GM23338 (cell line): ENCODE results near the gene KIF19. TPM values are rescaled to one million over a fixed set of nuclear protein-coding genes. Genes with fewer than 3 reads are reported as not detected.

Source experiments
- ATAC-seq: fragments of 200-7000 bp; cut with Tn5 transposase; 3 replicates; pipeline ENCODE4 v1.9.1; 2020
- DNase-seq: peaks from one replicate; pipeline ENCODE4 v3.0.0-alpha.2; 2015; ENCODE audit warnings: low spot score
- H2AFZ ChIP-seq: fragments of 200-600 bp; sonication (generic); 2 replicates; pipeline ENCODE4 v1.8.0; 2016; ENCODE audit warnings: antibody characterized with exemption, mild to moderate bottlenecking, moderate library complexity
- H3F3A ChIP-seq: fragments of 200-600 bp; sonication (generic); replicated peaks from 2 replicates; pipeline ENCODE4 v1.8.0; 2017; ENCODE audit warnings: antibody characterized with exemption, mixed run types, low read depth
- H3K27ac ChIP-seq: fragments of 200-600 bp; sonication (generic); 2 replicates; pipeline ENCODE4 v1.6.1; 2016; ENCODE audit warnings: low read depth
- H3K27me3 ChIP-seq: fragments of 200-600 bp; sonication (generic); 2 replicates; pipeline ENCODE4 v1.8.0; 2016; ENCODE audit warnings: mild to moderate bottlenecking, mixed run types, moderate library complexity; ENCODE audit not compliant: insufficient read depth
- H3K36me3 ChIP-seq: fragments of 200-600 bp; sonication (generic); 2 replicates; pipeline ENCODE4 v1.8.0; 2016; ENCODE audit warnings: mild to moderate bottlenecking; ENCODE audit not compliant: insufficient read depth
- H3K4me1 ChIP-seq: fragments of 200-600 bp; sonication (generic); 2 replicates; pipeline ENCODE4 v1.8.0; 2016; ENCODE audit warnings: mild to moderate bottlenecking, moderate library complexity; ENCODE audit not compliant: insufficient read depth
- H3K4me2 ChIP-seq: fragments of 200-600 bp; sonication (generic); 2 replicates; pipeline ENCODE4 v1.7.1; 2017; ENCODE audit warnings: mixed run types
- H3K4me3 ChIP-seq: fragments of 200-600 bp; sonication (generic); 2 replicates; pipeline ENCODE4 v1.6.1; 2016; ENCODE audit warnings: mixed run types
- H3K79me2 ChIP-seq: fragments of 200-600 bp; sonication (generic); replicated peaks from 2 replicates; pipeline ENCODE4 v1.8.0; 2017; ENCODE audit warnings: mild to moderate bottlenecking; ENCODE audit not compliant: insufficient read depth
- H3K9me2 ChIP-seq: fragments of 200-600 bp; sonication (generic); 2 replicates; pipeline ENCODE4 v1.8.0; 2017; ENCODE audit not compliant: insufficient read depth
- H4K20me1 ChIP-seq: fragments of 200-600 bp; sonication (generic); replicated peaks from 2 replicates; pipeline ENCODE4 v1.8.0; 2017; ENCODE audit warnings: mild to moderate bottlenecking; ENCODE audit not compliant: insufficient read depth
- H3K27ac Mint-ChIP-seq: 2 replicates; pipeline ENCODE4 v1.8.0; 2020; ENCODE audit warnings: inconsistent platforms, mild to moderate bottlenecking, moderate library complexity, mixed read lengths
- H3K27me3 Mint-ChIP-seq: 3 replicates; pipeline ENCODE4 v1.8.0; 2022; ENCODE audit warnings: low read depth, mild to moderate bottlenecking, moderate library complexity, mixed read lengths, inconsistent platforms; ENCODE audit not compliant: insufficient read depth, poor library complexity
- H3K36me3 Mint-ChIP-seq: 3 replicates; pipeline ENCODE4 v1.8.0; 2021; ENCODE audit warnings: low read depth, mild to moderate bottlenecking, inconsistent platforms, moderate library complexity, mixed read lengths
- H3K4me1 Mint-ChIP-seq: 3 replicates; pipeline ENCODE4 v1.8.0; 2020; ENCODE audit warnings: mild to moderate bottlenecking, inconsistent platforms, mixed read lengths
- H3K4me3 Mint-ChIP-seq: 3 replicates; pipeline ENCODE4 v1.8.0; 2021; ENCODE audit warnings: moderate library complexity, mild to moderate bottlenecking, inconsistent platforms, mixed read lengths
- H3K9me3 Mint-ChIP-seq: 3 replicates; pipeline ENCODE4 v1.8.0; 2020; ENCODE audit warnings: moderate library complexity, mild to moderate bottlenecking, inconsistent platforms, mixed read lengths
- CREB1 ChIP-seq: fragments of 250-450 bp; sonication (Bioruptor Pico); IDR thresholded peaks from 2 replicates; pipeline ENCODE4 v1.5.0; 2020; ENCODE audit warnings: low read depth, mild to moderate bottlenecking, moderate library complexity
- CTCF ChIP-seq, 2 experiments: fragments of 200-600 bp in 1 of 2; sonication (generic) in 1 of 2; conservative IDR thresholded peaks; 2 replicates each; pipeline versions ENCODE4 v1.5.1 to v1.6.1; 2016 to 2017; ENCODE audit warnings: antibody characterized with exemption in 2 of 2, low read depth in 2 of 2, mild to moderate bottlenecking in 2 of 2, moderate library complexity in 1 of 2
- EZH2phosphoT487 ChIP-seq: fragments of 200-600 bp; sonication (generic); IDR thresholded peaks from one replicate; pipeline ENCODE4 v1.8.1; 2018; ENCODE audit warnings: antibody characterized with exemption; ENCODE audit not compliant: unreplicated experiment
- JUNB ChIP-seq: IDR thresholded peaks from one replicate; pipeline ENCODE4 v1.6.1; 2016; ENCODE audit warnings: antibody characterized with exemption; ENCODE audit not compliant: unreplicated experiment
- NANOG ChIP-seq: IDR thresholded peaks from 2 replicates; pipeline ENCODE4 v1.6.1; 2016; ENCODE audit warnings: antibody characterized with exemption, borderline replicate concordance
- REST ChIP-seq: IDR thresholded peaks from one replicate; pipeline ENCODE4 v1.6.1; 2018; ENCODE audit warnings: antibody characterized with exemption; ENCODE audit not compliant: unreplicated experiment
- STAT1 ChIP-seq: IDR thresholded peaks from one replicate; pipeline ENCODE4 v1.6.1; 2016; ENCODE audit warnings: antibody characterized with exemption; ENCODE audit not compliant: unreplicated experiment
- ZNF114 ChIP-seq: fragments of 250-450 bp; sonication (Bioruptor Pico); IDR thresholded peaks from 2 replicates; pipeline ENCODE4 v1.5.0; 2020; ENCODE audit warnings: mild to moderate bottlenecking, moderate library complexity
- ZNF331 ChIP-seq: fragments of 250-450 bp; sonication (Bioruptor Pico); IDR thresholded peaks from 2 replicates; pipeline ENCODE4 v1.5.0; 2020; ENCODE audit warnings: low read depth, mild to moderate bottlenecking, moderate library complexity
- ZNF462 ChIP-seq: fragments of 250-450 bp; sonication (Bioruptor Pico); IDR thresholded peaks from 2 replicates; pipeline ENCODE4 v1.5.0; 2020; ENCODE audit warnings: mild to moderate bottlenecking, moderate library complexity
- polyA plus RNA-seq: library from polyadenylated mRNA; unstranded; fragments of >200 nt; fragmentation: Nextera tagmentation; extraction: Ambion mirVana; gene quantifications from 2 replicates; pipeline ENCODE4 v1.2.1, GENCODE V29; 2016
- total RNA-seq: library from RNA; depleted of rRNA; stranded (reverse); fragments of >200 nt; shearing (Covaris generic); gene quantifications from 2 replicates; pipeline ENCODE4 v1.2.3, GENCODE V29; 2014

The KIF19 gene
- total and polyA plus RNA-seq, 2 experiments from 2014 or later, result 0.35 to 0.36 TPM

GRCh38 chr17:74342224-74342623, 16.2 kb downstream of the KIF19 start:
- Histone ChIP-seq H3K9me2 (no peaks in the 10 kb centered on the region), H2AFZ (no peak overlapping the region)

More at GRCh38 chr17:74342224-74342623, 16.2 kb downstream of the KIF19 start:
- Histone ChIP-seq H3K4me2 (no peak overlapping the region), H3K27ac (no peak overlapping the region), H3K27me3 (no peaks in the 10 kb centered on the region), H3K4me3 (no peak overlapping the region), H3K4me1 (no peaks in the 10 kb centered on the region), H3F3A (no peaks in the 10 kb centered on the region), H3K79me2 (no peaks in the 10 kb centered on the region), H4K20me1 (no peaks in the 10 kb centered on the region), H3K36me3 (no peaks in the 10 kb centered on the region)
- Mint-ChIP-seq H3K27ac (no peak overlapping the region), H3K9me3 (no peaks in the 10 kb centered on the region), H3K27me3 (peaks cover 7% of the 10 kb centered on the region), H3K4me3 (no peak overlapping the region), H3K36me3 (no peaks in the 10 kb centered on the region), H3K4me1 (peaks cover 7% of the 10 kb centered on the region; the same call in 2 of the 3 replicates)
- no peak for TF ChIP-seq EZH2phosphoT487
- TF ChIP-seq CTCF (conservative IDR thresholded peaks at IDR 0.05; ENCODE audit: low read depth in 2 of 2), result no peak
- no peak for TF ChIP-seq NANOG
- TF ChIP-seq ZNF462 (CRISPR knock-in tag), result no peak
- no peak for TF ChIP-seq JUNB
- TF ChIP-seq REST, result no peak
- no peak for TF ChIP-seq ZNF331 (CRISPR knock-in tag)
- no peak for TF ChIP-seq STAT1
- TF ChIP-seq CREB1 (CRISPR knock-in tag), result no peak
- TF ChIP-seq ZNF114 (CRISPR knock-in tag), result no peak
- DNase-seq (no peak), ATAC-seq (peak; percentile 18)
